ENCODE results near the gene RNF112. TPM values are rescaled to one million over a fixed set of nuclear protein-coding genes. Genes with fewer than 3 reads are reported as not detected.
A peak's percentile ranks its signal among the peaks of the same experiment; 100 is the strongest.

Gene RNF112, protein sequence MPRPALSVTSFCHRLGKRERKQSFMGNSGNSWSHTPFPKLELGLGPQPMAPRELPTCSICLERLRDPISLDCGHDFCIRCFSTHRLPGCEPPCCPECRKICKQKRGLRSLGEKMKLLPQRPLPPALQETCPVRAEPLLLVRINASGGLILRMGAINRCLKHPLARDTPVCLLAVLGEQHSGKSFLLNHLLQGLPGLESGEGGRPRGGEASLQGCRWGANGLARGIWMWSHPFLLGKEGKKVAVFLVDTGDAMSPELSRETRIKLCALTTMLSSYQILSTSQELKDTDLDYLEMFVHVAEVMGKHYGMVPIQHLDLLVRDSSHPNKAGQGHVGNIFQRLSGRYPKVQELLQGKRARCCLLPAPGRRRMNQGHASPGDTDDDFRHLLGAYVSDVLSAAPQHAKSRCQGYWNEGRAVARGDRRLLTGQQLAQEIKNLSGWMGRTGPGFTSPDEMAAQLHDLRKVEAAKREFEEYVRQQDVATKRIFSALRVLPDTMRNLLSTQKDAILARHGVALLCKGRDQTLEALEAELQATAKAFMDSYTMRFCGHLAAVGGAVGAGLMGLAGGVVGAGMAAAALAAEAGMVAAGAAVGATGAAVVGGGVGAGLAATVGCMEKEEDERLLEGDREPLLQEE
- 1 to 10 TPM in 3 of 5 experiments, under 1 TPM in 2; 0.54 to 2.3 (median 1.5) TPM for total RNA-seq
- polyA plus RNA-seq, result under 1 TPM in 1 of 2 donors, not detected in 1; 0.15 TPM
- total RNA-seq, result 0.67 reads per million

DNA sequence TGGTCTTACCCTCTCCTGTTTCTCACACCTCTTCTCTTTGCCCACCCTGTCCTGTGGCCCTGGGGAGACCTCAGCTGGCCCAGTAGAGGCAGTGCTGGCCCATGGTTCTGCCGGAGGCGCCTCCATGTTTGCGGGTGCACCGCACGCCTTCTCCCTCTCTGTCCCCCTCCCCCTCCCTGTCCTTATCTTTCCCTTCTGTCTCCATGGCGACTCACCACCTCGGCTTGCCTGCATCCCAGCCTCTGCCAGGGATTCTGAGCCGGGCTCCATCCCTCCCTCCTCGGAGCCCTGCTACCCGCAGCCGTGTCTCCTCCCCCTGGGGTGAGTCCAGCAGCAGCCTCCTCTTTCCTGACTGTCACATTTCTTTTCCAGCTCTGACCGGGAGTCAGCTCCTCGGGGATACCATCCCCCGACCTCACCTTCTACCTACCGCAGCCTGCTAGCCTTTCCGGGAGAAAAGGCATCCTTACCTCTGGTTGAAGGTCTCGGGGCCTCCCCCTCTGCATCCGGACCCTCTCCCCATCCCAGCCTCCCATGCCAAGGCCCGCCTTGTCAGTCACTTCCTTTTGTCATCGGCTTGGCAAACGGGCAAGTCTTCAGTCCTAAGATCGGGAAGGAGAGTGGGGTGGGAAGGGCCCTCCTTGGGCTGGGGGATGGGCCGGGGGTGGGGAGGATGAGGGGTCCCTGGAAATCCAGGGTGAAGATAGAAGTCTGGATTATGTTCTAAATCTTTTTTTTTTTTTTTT lies at the start of gene RNF112:
RNF112 (plus strand) TSS at position 358 of the 746 bp plus-strand sequence; CDS start at position 535, 177 bp downstream.
- intact Hi-C loops (cut with micrococcal nuclease), result no loop called here
- Histone ChIP-seq H3K27ac (ENCODE audit: low read depth, low read length) (no peak within 1 kb of the TSS), H3K36me3 (ENCODE audit: control insufficient read depth in 2 of 3, insufficient read depth in 3 of 3, low read length in 3 of 3) (no peaks in the 10 kb centered on the region), H3K9me3 (ENCODE audit: control insufficient read depth in 2 of 3, low read length in 3 of 3) (no peaks in the 10 kb centered on the region), H3K4me1 (ENCODE audit: control insufficient read depth in 2 of 2, insufficient read depth in 2 of 2, low read length in 2 of 2) (no peaks in the 10 kb centered on the region), H3K4me3 (ENCODE audit: low read length) (no peak within 1 kb of the TSS), H3K27me3 (ENCODE audit: control insufficient read depth in 2 of 2, insufficient read depth in 2 of 2, low read length in 2 of 2) (no peaks in the 10 kb centered on the region)
- H3K27me3 Mint-ChIP-seq, result peaks cover 0 to 9% (median 0%) of the 10 kb centered on the region in 5 donors
- no peaks in the 10 kb centered on the region for H3K36me3 Mint-ChIP-seq
- H3K9me3 Mint-ChIP-seq, result no peaks in the 10 kb centered on the region
- peak within 1 kb of the TSS in 1 of 9 donors; percentile 52 for H3K27ac Mint-ChIP-seq
- DNase-seq, result no peak
- no peak within 1 kb of the TSS for H3K4me3 Mint-ChIP-seq
- ChIA-PET CTCF (no interaction called here), POLR2A (no interaction called here)
- no peaks in the 10 kb centered on the region for H3K4me1 Mint-ChIP-seq
- no peak for ATAC-seq

DNA sequence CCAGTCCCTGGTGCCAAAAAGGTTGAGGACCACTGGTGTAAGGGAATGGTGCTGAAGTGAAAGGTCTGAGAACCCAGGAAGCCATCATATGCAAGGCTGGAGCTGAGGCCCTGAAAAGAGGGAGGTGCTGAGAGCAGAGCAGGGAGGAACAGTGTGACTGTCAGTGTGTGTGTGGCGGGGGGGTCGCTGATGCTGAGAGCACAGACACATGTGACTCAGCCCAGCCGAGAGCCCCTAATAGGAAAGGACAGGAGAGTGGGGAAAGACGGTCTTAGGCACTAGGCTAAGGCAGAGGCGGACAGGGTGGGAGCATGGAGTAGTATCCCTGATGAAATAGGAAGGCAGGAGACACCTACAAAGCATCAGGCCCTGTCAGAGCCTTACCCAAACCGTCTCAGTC lies 49.7 kb upstream of the RNF112 start:
- POLR2A ChIA-PET, result interaction anchor here (2.9 kb wide), 1 partner anchor 17 kb away, joined by 26 read pairs; the partner anchor contains the start of gene MAPK7
- H3K9me3 Mint-ChIP-seq, result no peaks in the 10 kb centered on the region
- Histone ChIP-seq H3K27me3 (ENCODE audit: control insufficient read depth in 2 of 2, insufficient read depth in 2 of 2, low read length in 2 of 2) (no peaks in the 10 kb centered on the region), H3K9me3 (ENCODE audit: control insufficient read depth in 2 of 3, low read length in 3 of 3) (no peaks in the 10 kb centered on the region), H3K27ac (ENCODE audit: low read depth, low read length) (no peak overlapping the region), H3K4me1 (ENCODE audit: control insufficient read depth in 2 of 2, insufficient read depth in 2 of 2, low read length in 2 of 2) (peaks cover 6 to 11% of the 10 kb centered on the region in 2 donors), H3K36me3 (ENCODE audit: control insufficient read depth in 2 of 3, insufficient read depth in 3 of 3, low read length in 3 of 3) (no peaks in the 10 kb centered on the region), H3K4me3 (ENCODE audit: low read length) (no peak overlapping the region)
- peak overlapping the region in 9 of 10 donors; percentile 32 to 95 (median 75) for H3K4me3 Mint-ChIP-seq
- intact Hi-C loops (cut with micrococcal nuclease), result loop anchor here (5.0 kb wide), 2 partner anchors 504 to 506 kb away; partner anchors contain the start of genes PRPSAP2 (in 1 of the 2) and ULK2 (in 1 of the 2)
- no peak for ATAC-seq
- no peak for DNase-seq
- H3K27me3 Mint-ChIP-seq, result peaks cover 7 to 32% (median 21%) of the 10 kb centered on the region in 5 donors
- CTCF ChIA-PET, result interaction anchor here (3.4 to 4.7 kb wide), 2 partner anchors 16 to 86 kb away, joined by 29 to 64 read pairs; partner anchors contain the start of gene MAPK7
- peaks cover 0 to 15% (median 6%) of the 10 kb centered on the region in 7 donors for H3K4me1 Mint-ChIP-seq
- peak overlapping the region in 6 of 9 donors; percentile 20 to 92 (median 58) for H3K27ac Mint-ChIP-seq
- H3K36me3 Mint-ChIP-seq, result no peaks in the 10 kb centered on the region

DNA sequence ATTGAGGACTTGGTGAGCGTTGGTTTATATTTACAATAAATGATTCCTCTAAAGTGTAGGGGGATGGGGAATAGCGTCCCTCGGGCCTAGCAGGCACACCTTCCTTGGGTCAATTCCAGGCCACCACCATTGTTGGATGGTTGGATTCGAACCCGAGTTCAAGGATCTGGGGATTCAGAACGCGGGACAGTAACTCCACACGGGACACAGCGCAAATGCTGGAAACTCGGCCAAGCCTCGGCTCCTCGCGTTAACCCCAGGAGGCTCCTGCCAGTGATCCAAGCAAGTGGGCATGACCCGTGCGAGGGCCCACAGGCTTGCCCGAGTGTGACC lies 49.1 kb upstream of the RNF112 start:
- H3K4me3 Mint-ChIP-seq, result peak overlapping the region; percentile 71 to 95 (median 86)
- Histone ChIP-seq H3K36me3 (ENCODE audit: control insufficient read depth in 2 of 3, insufficient read depth in 3 of 3, low read length in 3 of 3) (no peaks in the 10 kb centered on the region), H3K27me3 (ENCODE audit: control insufficient read depth in 2 of 2, insufficient read depth in 2 of 2, low read length in 2 of 2) (no peaks in the 10 kb centered on the region), H3K27ac (ENCODE audit: low read depth, low read length) (peak overlapping the region; percentile 66), H3K4me1 (ENCODE audit: control insufficient read depth in 2 of 2, insufficient read depth in 2 of 2, low read length in 2 of 2) (peaks cover 6 to 11% of the 10 kb centered on the region in 2 donors), H3K4me3 (ENCODE audit: low read length) (peak overlapping the region; percentile 94), H3K9me3 (ENCODE audit: control insufficient read depth in 2 of 3, low read length in 3 of 3) (no peaks in the 10 kb centered on the region)
- CTCF ChIA-PET, result interaction anchor here (1.2 to 4.7 kb wide), 4 partner anchors 16 to 402 kb away, joined by 5 to 64 read pairs (median 18); partner anchors contain the start of gene MAPK7
- H3K4me1 Mint-ChIP-seq, result peaks cover 0 to 17% (median 6%) of the 10 kb centered on the region in 7 donors
- peaks cover 7 to 31% (median 20%) of the 10 kb centered on the region in 5 donors for H3K27me3 Mint-ChIP-seq
- POLR2A ChIA-PET, result interaction anchor here (1.3 to 2.9 kb wide), 2 partner anchors 16 to 287 kb away, joined by 8 to 26 read pairs; partner anchors contain the start of genes ALDH3A2 and MAPK7
- H3K36me3 Mint-ChIP-seq, result no peaks in the 10 kb centered on the region
- no peak for ATAC-seq
- no peaks in the 10 kb centered on the region for H3K9me3 Mint-ChIP-seq
- H3K27ac Mint-ChIP-seq, result peak overlapping the region in 7 of 9 donors; percentile 15 to 93 (median 64)
- intact Hi-C loops (cut with micrococcal nuclease), result loop anchor here (1.0 to 5.0 kb wide), 14 partner anchors 15 to 615 kb away; partner anchors contain the start of genes AKAP10 (in 1 of the 2), ALDH3A2 (in 1 of the 2), MAPK7 (in 1 of the 2) and PRPSAP2 (in 1 of the 2)
- no peak for DNase-seq

DNA sequence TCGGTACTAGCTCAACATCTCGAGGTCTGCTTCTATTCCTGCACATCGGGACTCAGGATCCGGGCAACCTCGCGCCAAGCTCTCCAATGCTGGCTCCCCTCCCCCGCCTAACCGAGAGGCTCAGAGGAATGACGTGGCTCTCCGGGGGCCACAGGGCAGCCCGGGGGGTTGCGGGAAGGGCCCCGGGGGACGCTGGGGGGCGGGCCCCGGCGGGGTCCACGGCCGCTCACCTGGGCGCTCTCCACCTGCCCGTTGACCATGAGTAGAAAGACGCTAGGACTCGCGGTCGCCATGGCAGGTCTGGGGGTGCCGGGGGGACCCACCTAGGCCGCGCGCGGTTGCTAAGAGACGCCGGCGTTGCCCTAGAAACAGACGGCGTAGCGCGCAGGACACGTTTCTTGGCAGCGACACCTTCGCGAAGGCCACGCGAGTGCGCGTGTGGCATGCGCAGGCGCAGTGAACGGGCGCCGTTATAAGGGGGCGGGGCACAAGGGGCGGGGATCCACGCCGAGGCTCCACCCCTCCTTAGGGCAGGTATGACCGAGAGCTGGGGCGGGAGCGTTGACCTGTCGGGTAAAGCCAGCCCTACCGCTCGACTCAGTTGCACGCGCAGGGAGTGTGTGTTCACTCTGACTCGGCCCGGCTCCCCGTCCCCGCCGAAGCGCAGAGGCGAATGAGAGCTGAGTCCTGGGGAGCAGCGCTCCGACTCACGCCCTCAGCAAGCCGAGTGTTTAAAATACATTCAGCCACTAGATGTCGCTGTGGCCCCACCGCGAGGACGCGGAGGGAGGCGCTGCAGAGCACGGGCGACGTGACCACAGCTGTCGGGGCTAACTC lies 48.5 kb upstream of the RNF112 start, which contains the start of gene B9D1:
B9D1 (minus strand) TSS at position 447 of the 837 bp plus-strand sequence; CDS start at position 293, 154 bp downstream.
- peaks cover 7 to 25% (median 19%) of the 10 kb centered on the region in 5 donors for H3K27me3 Mint-ChIP-seq
- DNase-seq, result peak; percentile 90 to 97 (median 92)
- H3K27ac Mint-ChIP-seq, result peak within 1 kb of the TSS; percentile 63 to 93 (median 91)
- ChIA-PET POLR2A (interaction anchor here (0.7 to 2.9 kb wide), 5 partner anchors 16 to 286 kb away, joined by 3 to 26 read pairs (median 3); partner anchors contain the start of genes ALDH3A2 and MAPK7), CTCF (interaction anchor here (0.6 to 4.7 kb wide), 16 partner anchors 8 to 648 kb away, joined by 3 to 64 read pairs (median 4); partner anchors contain the start of gene MAPK7)
- H3K9me3 Mint-ChIP-seq, result no peaks in the 10 kb centered on the region
- H3K36me3 Mint-ChIP-seq, result no peaks in the 10 kb centered on the region
- Histone ChIP-seq H3K27me3 (ENCODE audit: control insufficient read depth in 2 of 2, insufficient read depth in 2 of 2, low read length in 2 of 2) (no peaks in the 10 kb centered on the region), H3K4me1 (ENCODE audit: control insufficient read depth in 2 of 2, insufficient read depth in 2 of 2, low read length in 2 of 2) (peaks cover 6 to 11% of the 10 kb centered on the region in 2 donors), H3K9me3 (ENCODE audit: control insufficient read depth in 2 of 3, low read length in 3 of 3) (no peaks in the 10 kb centered on the region), H3K4me3 (ENCODE audit: low read length) (peak within 1 kb of the TSS; percentile 94), H3K36me3 (ENCODE audit: control insufficient read depth in 2 of 3, insufficient read depth in 3 of 3, low read length in 3 of 3) (no peaks in the 10 kb centered on the region), H3K27ac (ENCODE audit: low read depth, low read length) (peak within 1 kb of the TSS; percentile 66)
- intact Hi-C loops (cut with micrococcal nuclease), result loop anchor here (1.0 to 5.0 kb wide), 14 partner anchors 15 to 615 kb away; partner anchors contain the start of genes AKAP10 (in 1 of the 2), ALDH3A2 (in 1 of the 2), MAPK7 (in 1 of the 2) and PRPSAP2 (in 1 of the 2)
- H3K4me3 Mint-ChIP-seq, result peak within 1 kb of the TSS; percentile 75 to 96 (median 92)
- peaks cover 0 to 21% (median 6%) of the 10 kb centered on the region in 7 donors for H3K4me1 Mint-ChIP-seq
- ATAC-seq, result peak; percentile 96

DNA sequence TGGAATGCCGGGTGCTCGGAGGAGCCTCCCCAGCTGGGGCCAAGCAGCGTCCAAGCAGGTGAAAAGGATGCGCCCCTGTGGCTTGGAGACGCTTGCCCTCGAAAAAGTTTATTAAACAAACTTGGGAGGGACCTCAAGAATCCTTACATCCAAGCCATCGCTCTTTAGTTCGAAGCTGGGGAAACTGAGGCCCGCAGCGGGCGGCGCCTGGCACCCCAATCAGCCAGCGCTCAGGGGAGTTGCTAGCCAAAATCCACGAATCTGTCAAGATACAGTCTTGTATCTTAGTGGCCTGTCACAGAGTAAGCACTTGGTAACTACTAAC lies 48.0 kb upstream of the RNF112 start:
- Mint-ChIP-seq H3K4me3 (peak overlapping the region; percentile 75 to 96 (median 92)), H3K4me1 (peaks cover 0 to 27% (median 6%) of the 10 kb centered on the region in 7 donors), H3K36me3 (no peaks in the 10 kb centered on the region), H3K27ac (peak overlapping the region in 8 of 9 donors; percentile 63 to 93 (median 89)), H3K9me3 (no peaks in the 10 kb centered on the region), H3K27me3 (peaks cover 7 to 24% (median 19%) of the 10 kb centered on the region in 5 donors)
- H3K4me3 ChIP-seq (ENCODE audit: low read length), result no peak overlapping the region
- CTCF ChIA-PET, result interaction anchor here (0.6 to 4.7 kb wide), 13 partner anchors 9 to 403 kb away, joined by 3 to 64 read pairs (median 5); partner anchors contain the start of gene MAPK7
- ATAC-seq, result no peak
- no peaks in the 10 kb centered on the region for H3K9me3 ChIP-seq (ENCODE audit: control insufficient read depth in 2 of 3, low read length in 3 of 3)
- peak overlapping the region; percentile 66 for H3K27ac ChIP-seq (ENCODE audit: low read depth, low read length)
- H3K36me3 ChIP-seq (ENCODE audit: control insufficient read depth in 2 of 3, insufficient read depth in 3 of 3, low read length in 3 of 3), result no peaks in the 10 kb centered on the region
- intact Hi-C loops (cut with micrococcal nuclease), result loop anchor here (1.0 to 5.0 kb wide), 7 partner anchors 106 to 506 kb away; partner anchors contain the start of genes ALDH3A2 (in 1 of the 2), PRPSAP2 (in 1 of the 2) and ULK2 (in 1 of the 2)
- no peak for DNase-seq
- peaks cover 6 to 11% of the 10 kb centered on the region in 2 donors for H3K4me1 ChIP-seq (ENCODE audit: control insufficient read depth in 2 of 2, insufficient read depth in 2 of 2, low read length in 2 of 2)
- POLR2A ChIA-PET, result interaction anchor here (0.7 to 2.9 kb wide), 5 partner anchors 15 to 285 kb away, joined by 3 to 26 read pairs (median 3); partner anchors contain the start of genes ALDH3A2 and MAPK7
- H3K27me3 ChIP-seq (ENCODE audit: control insufficient read depth in 2 of 2, insufficient read depth in 2 of 2, low read length in 2 of 2), result no peaks in the 10 kb centered on the region
